Anterior cingulate cortex (tissue), 58 donors: Measurements from ENCODE around the gene KIF5A.
A peak's percentile ranks its signal among the peaks of the same experiment; 100 is the strongest.
"Not testable (repeated sequence)": the region's sequence is repeated elsewhere in the genome, so short reads cannot be mapped to it uniquely, and the experiment has no call there.

ENCODE experiments used
- DNase-seq, 58 donors: peaks; one replicate each; lab custom pipeline; 2025; lab: John Stamatoyannopoulos, UW

KIF5A gene

GRCh38 chr12:57579677-57580465, 30.0 kb downstream of the KIF5A start:
- no peak for DNase-seq

GRCh38 chr12:57580466-57580795, 30.6 kb downstream of the KIF5A start:
- DNase-seq, result peak in 5 of 58 donors; percentile 7 to 39 (median 17)

- no peak for DNase-seq
These were observed 32.0 kb downstream of the KIF5A start for GRCh38 chr12:57581802-57582201.

DNA sequence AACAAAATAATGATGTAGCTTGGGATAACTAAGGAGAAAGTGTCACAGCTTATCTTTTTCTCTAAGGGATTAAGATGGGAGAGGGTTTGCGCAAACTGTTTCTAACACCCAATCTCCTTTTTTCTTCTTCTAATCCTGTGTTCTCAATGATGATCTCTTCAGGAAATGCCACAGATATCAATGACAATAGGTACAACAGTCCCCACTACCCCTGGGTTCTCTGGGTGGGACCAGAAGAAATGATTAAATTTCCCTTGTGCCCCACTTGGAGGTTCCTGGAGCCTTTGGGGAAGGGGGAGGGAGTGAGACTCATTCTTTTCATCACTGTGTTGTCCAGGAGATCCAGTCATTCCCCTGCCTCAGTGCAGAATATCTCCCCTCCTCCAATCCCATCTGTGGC, 32.6 kb downstream of the KIF5A start:
- DNase-seq, result no peak

DNA sequence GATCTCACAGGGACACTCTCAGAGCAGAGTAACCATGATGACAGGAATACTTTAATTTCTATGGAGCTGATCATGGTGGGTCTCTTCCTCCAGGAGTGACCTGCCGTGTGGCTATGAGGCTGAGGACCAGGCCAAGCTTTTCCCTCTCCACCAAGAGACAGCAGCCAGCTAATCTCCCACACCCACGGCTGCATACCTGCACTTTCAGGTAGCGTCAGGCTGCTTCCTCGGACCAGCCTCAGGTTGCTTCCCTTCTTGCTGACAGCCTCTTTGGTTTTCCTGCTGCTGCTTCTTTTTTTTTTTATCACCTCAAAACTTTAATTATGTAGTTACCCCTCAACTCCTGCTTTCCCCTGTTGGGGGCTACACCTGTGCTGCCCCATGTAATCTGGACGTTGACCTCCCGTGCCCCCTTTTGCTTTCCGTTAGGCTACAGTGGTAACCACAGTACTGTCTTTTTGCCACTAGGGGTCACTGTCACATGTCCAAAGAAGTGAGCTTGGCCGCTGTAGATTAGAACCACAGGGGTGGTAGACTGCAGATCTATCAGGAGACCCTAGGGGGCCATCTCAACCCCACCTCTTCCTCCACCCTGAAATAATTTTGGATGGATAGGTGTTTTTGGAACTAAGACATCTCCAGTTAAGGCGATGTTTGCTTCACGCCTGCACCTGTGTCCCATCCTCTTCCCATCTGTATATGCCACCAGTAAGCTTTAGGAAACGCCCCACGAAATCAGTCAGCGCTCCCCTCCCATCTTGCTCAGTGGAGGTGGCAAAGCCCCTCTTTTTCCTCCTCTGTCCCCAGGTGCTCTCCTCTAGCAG, 33.4 kb downstream of the KIF5A start:
- peak in 47 of 58 donors; percentile 4 to 77 (median 37) for DNase-seq

- no peak for DNase-seq
These were observed 34.2 kb downstream of the KIF5A start for GRCh38 chr12:57584050-57584449.

- DNase-seq, result no peak
These were observed 34.8 kb downstream of the KIF5A start for GRCh38 chr12:57584690-57585089.

GRCh38 chr12:57585156-57585555, 35.3 kb downstream of the KIF5A start:
- no peak for DNase-seq

DNA sequence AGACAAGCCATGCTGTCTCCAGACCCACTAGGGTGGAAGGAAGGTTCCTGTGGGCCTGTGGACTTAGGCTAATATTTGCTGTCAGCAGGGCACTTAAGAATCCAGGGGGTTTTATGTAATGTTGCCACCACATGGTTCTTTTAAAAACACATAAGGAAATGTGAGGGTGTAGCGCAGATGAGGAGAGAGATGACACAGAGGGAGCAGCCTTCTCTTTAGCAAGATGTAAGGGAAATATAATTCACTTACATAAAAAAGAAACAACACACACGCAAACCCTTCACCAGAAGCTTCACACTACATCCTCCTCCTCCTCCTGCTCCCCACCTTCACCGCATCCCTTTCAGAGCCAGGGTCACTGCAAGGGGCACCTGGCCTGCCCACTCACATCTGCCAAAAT, 36.3 kb downstream of the KIF5A start:
- DNase-seq, result peak in 4 of 58 donors; percentile 8 to 17 (median 15)

- no peak for DNase-seq
These were observed 37.1 kb downstream of the KIF5A start for GRCh38 chr12:57586832-57587429.

- DNase-seq, result not testable (repeated sequence)
These were observed 39.2 kb downstream of the KIF5A start for GRCh38 chr12:57588951-57589610.

GRCh38 chr12:57590479-57590863, 40.6 kb downstream of the KIF5A start:
- DNase-seq, result no peak

GRCh38 chr12:57590864-57591781, 41.3 kb downstream of the KIF5A start, which contains the start of gene PIP4K2C:
Gene PIP4K2C, plus strand, starts transcription at chr12:57591192. Its CDS starts 98 bp downstream, at chr12:57591290.
- peak; percentile 27 to 86 (median 69) for DNase-seq

DNA sequence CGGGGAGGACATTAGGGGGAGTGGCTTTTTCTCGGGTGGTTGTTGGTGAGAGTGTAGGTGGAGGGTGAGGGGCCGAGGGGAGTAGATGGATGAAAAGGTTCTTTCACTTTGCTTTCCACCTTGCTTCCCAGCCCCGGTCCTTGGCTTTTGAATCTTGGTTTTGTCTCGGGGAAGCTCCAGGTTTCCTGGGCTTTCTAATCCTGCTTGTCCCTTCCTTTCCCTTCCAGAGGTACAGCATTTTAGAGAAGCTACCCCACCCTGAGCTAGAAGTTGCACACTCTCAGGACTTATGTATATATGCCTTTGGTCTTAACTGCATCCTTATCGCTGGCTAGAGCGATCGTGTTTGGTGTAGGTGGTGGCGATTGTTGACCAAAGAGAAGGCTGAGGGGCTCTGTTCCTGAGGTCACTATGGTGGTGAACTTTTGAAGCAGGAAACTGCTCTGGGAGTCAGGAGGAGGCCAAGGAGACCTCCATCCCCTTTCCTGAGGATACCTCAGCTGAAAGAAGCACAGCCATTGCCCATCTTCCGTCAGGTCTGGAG, 42.0 kb downstream of the KIF5A start:
- DNase-seq, result peak in 1 of 58 donors; percentile 35

DNA sequence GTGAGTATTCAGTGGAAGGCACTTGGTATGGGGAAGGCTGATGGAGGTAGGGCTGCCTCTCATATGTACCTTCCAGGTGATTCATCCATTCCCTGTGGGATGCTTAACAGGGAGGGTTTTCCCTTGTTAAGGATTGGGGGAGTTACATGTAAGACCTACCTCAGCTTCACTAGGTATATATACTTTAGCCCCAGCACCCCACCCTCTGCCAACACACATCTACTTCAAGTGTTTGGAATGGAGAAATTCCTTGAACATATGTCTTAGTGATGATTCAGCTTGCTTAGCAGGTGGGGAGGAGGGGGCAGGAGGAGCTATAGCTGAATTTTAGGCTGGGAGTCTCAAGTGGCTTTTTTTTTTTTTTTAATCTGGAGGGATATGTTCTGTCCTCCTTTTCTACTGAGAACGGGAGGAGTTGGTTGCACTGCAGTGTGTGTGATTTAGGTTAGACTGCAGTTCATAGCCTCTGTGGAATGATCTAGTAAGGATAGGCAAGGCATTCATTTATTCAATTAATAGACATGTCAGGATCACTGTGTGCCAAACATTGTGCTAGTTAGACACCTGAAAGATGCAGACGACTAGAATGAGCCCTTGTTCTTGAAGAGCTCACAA, 42.8 kb downstream of the KIF5A start:
- peak in 12 of 58 donors; percentile 6 to 54 (median 19) for DNase-seq

DNA sequence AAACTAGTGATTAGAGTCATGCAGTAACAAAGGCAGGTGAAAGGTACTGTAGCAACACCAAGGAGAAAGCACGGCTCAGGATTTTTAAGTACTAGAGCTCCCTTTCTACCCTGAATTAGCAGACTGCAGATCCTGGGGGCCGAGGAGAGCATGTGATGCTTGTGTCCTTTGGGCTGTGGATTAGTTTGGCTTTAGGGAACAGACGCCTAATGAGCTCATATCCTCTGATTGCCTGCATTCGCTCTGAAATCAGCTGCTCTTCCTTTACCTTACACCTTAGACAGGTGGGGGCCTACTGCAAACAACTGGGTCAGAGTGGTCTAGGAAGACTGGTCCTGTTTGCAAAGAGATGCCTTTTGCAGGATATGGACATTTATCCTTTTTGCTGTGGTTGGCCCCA, 43.3 kb downstream of the KIF5A start:
- peak in 1 of 58 donors; percentile 13 for DNase-seq

DNA sequence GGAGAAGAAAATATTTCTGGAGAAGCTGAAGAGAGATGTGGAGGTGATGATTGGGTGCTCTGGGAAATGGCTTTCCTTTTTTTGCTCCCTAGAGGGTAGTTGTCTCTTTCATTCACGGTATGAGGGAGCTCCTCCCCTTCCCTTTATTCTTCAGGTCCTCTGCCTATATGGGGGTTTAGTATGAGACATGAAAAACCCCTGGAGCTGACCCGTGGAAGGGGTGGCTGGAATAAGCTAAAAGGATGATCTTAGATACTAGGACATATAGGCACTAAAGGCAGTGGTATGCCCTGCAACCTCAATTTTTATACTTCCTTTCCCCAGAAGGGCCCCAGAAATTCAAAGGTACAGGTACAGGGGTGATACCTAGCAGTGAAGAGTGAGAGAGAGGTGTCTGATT, 50.6 kb downstream of the KIF5A start:
- DNase-seq, result no peak

DNA sequence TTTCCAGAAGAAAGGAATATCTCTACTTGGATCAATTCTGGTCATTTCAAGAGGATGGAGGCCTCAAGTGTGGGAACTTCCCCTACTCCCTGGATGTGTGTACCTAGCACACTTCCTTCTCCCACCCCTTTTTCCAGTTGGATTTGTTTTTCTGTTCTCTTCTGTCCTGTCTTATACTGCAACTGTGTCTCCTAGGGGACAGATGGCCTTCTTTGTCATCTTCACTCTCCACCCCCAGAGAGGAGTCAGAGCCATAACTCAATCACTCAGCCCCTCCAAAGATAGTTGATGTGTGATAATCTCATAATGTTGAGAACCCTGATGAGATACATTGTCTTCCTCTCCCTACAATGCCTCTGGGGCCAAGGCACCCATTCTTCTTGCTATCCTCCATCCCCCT, 52.7 kb downstream of the KIF5A start:
- peak in 3 of 58 donors; percentile 14 to 51 (median 24) for DNase-seq

DNA sequence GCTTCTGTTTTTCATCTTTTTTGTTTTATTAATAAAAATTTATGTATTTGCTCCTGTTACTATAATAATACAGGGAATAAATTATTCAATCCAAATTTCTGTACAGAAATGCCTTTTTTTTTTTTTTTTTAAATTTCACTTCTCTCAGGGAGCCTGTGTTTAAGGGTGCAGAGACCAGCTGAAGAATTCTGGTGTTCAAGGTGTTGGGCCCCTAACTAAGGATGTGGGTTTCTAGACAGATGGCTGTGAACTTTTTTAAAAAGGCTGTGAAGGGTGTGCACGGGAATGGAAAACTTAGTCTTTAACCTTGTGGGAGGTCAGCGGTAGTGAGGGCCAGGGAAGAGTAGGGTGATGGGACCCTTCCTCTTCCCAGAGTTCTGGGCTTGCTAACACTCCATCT, 53.5 kb downstream of the KIF5A start:
- no peak for DNase-seq
